Measurements from ENCODE around the gene LONP1.

DNA sequence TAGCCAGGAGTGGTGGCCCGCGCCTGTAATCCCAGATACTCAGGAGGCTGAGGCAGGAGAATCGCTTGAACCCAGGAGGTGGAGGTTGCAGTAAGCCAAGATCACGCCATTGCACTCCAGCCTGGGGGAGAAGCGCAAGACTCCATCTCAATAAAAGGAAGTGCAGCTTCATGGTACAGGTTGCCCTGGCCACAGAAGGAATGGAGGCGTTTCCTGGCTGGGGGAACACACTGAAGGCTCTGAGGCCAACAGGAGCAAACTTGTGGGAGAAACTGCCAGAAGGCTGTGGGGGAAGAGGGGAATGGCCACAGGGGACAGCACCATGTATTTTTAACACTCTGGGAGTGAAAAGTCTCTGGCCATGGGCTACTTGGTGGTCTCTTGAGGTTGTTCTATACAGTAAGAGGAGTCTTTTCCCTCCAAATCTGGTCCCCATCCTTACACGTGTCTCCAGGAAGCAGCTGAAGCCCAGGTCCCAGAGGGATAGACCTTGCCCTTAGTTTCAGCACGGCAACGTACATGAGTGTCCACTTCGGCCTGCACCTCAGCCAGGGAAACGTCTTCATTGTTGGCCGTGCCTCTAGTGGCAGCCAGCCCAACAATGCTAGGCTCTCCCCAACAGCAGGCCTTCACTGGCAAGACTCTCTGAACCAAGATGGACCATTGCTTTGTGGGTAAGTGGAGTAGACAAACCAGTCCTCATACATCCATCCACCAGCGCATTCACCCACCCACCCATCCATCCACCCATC is 47.1 kb downstream of the LONP1 start:
- TF ChIP-seq CTCF (IDR thresholded peaks at IDR 0.05; ENCODE audit: control extremely low read depth in 1 of 3, insufficient read depth in 1 of 3, low read depth in 1 of 3, low read length in 3 of 3) = no peak
- TF ChIP-seq ATF3 (IDR thresholded peaks at IDR 0.05; ENCODE audit: insufficient read depth, low read depth, low read length) = no peak
- TF ChIP-seq EP300 (IDR thresholded peaks at IDR 0.05; ENCODE audit: borderline replicate concordance in 1 of 2, low read depth in 2 of 2, low read length in 2 of 2) = no peak
- TF ChIP-seq CHD2 (IDR thresholded peaks at IDR 0.05; ENCODE audit: low read length) = no peak
- TF ChIP-seq EZH2 (IDR thresholded peaks at IDR 0.05; ENCODE audit: low read depth, low read length, severe bottlenecking) = no peak
- no peak for TF ChIP-seq EGR1 (IDR thresholded peaks at IDR 0.05; ENCODE audit: borderline replicate concordance, low read depth, low read length)
- TF ChIP-seq ZNF274 (IDR thresholded peaks at IDR 0.05; ENCODE audit: borderline replicate concordance, extremely low read depth, low read length) = no peak
- no peak for TF ChIP-seq CREB1 (IDR thresholded peaks at IDR 0.05)
- TF ChIP-seq SIRT6 (IDR thresholded peaks at IDR 0.05; ENCODE audit: low read length) = no peak
- no peak for TF ChIP-seq RFX5 (IDR thresholded peaks at IDR 0.05; ENCODE audit: borderline replicate concordance, low read depth, low read length)
- TF ChIP-seq POLR2AphosphoS5 (IDR thresholded peaks at IDR 0.05; ENCODE audit: low read depth, low read length) = no peak
- TF ChIP-seq, protein P1, sequence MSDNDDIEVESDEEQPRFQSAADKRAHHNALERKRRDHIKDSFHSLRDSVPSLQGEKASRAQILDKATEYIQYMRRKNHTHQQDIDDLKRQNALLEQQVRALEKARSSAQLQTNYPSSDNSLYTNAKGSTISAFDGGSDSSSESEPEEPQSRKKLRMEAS (IDR thresholded peaks at IDR 0.05) = no peak
- TF ChIP-seq KDM5A (IDR thresholded peaks at IDR 0.05; ENCODE audit: low read length) = no peak
- no peak for TF ChIP-seq CEBPB (IDR thresholded peaks at IDR 0.05; ENCODE audit: low read depth, low read length)

Data from H1 (cell line).